Renal pelvis (tissue), 4 donors: ENCODE data around the gene FHIT. TPM values are rescaled to one million over a fixed set of nuclear protein-coding genes. Genes with fewer than 3 reads are reported as not detected.

Experiments
- DNase-seq: peaks from one replicate; pipeline ENCODE4 v3.0.0-alpha.2; 2013
- polyA plus RNA-seq, 3 donors: library from polyadenylated mRNA; unstranded; fragments of 120-200 nt; gene quantifications; one replicate each; pipeline ENCODE4 v1.2.1, GENCODE V29; 2013; ENCODE audit not compliant: insufficient read length in 3 of 3

The FHIT gene
- polyA plus RNA-seq, 3 donors: 22.3 to 28.2 (median 25.5) TPM

- DNase-seq: no peak
Observed at GRCh38 chr3:60414011-60414410, 837.2 kb downstream of the FHIT start.

- no peak for DNase-seq
Observed at GRCh38 chr3:60413551-60413950, 837.7 kb downstream of the FHIT start.

DNA sequence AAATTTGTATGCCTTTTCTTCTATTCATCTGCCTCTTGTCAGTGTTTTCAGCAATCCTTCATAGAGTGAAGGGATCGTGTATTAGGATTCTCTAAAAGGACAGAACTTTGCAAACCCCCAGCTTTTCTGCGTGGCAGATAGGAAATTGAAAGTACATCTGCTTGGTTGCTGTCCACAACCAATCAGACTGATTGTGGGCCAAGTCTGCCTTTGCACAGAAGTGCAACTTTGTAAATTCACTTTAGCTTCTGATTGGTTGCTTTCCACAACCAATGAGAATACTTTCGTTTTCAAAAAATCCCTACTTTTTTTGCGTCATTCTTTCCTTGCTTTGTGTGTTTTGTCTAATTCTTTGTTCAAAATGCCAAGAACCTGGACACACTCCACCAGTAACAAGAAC, 847.4 kb downstream of the FHIT start:
- DNase-seq: no peak

- no peak for DNase-seq
Observed at GRCh38 chr3:60402931-60403330, 848.3 kb downstream of the FHIT start.

DNA sequence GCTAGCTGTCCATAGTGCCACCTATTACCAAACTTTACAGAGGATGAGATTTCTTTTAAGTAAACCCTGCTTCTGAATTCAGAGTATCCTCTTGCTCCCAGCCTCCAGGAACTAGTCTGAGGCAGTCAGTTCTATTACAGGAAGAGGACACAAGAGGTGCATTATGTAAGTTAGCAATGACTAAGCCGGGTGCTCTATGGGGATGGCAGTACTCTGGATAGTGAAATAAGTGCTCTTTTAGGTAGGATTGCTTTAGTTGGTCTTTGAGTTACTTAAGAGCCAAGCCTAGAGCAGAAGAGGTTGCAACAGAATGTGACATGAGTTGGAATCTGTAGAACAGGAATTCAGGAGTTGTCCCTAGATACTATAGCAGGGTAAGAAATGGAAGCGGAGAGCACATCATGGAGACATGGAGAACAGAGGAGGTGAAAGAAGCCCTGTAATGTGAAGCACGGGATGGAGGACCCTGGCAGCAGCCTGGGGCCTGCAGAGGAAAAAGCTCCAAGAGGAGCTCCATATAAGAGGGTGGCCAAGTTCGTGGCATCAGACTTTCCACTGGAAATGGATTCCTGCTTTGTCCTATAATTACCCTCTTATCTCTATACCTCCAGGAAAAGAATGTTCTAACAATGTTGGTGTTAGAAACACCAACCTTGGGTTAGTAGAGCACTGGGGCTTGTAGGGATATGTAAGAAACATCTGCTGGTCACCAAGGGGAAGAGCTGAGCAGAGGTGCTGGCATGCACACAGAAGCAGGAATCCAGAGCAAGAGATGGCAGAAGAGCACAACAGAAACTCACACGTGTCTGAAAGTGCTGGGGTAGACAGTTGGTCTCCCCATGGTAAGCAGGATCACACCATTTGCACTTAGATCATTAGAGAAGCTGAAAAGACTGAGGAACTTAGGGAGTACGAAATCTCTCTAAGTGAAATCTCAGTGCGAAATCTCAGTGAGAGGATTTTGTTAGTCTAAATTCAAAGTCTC, 851.1 kb downstream of the FHIT start:
- no peak for DNase-seq

GRCh38 chr3:60399292-60399691, 852.0 kb downstream of the FHIT start:
- no peak for DNase-seq

GRCh38 chr3:60395173-60395762, 856.0 kb downstream of the FHIT start:
- DNase-seq: no peak

DNA sequence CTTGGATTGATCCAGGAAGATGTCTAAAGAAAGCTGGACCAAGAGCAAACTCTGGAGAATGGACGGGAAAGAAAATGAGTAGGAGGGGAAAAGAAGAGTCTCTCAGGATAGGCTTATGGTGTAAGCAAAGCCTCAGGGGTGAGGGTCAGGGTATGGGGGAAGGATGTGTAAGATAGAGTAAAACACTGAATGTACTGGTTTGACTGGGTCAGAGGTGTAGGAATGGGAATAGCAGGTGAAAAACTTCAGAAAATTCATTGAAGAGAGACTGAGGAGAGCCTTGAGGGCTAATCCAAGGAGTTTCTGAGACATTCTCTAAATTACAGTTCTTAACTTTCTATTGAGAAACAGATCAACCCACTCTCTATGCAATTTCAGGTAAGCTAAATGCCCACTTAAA, 857.3 kb downstream of the FHIT start:
- no peak for DNase-seq

DNA sequence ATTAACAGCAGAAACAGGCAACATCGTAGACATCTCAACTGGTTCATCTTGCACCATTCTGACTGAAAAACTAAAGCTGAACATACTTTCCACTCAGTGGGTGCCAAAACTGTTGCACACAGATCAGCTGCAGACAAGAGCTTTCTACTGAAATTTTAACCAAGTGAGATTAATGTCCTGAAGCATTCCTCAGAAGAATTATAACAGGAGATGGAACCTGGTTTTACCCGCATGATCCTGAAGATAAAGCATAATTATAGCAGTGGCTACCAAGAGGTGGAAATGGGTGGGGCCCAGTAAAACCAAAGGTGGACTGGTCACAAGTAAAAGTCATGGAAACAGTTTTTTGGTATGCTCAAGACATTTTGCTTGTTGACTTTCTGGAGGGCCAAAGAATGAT, 858.8 kb downstream of the FHIT start:
- no peak for DNase-seq

- no peak for DNase-seq
Observed at GRCh38 chr3:60391292-60391691, 860.0 kb downstream of the FHIT start.

DNA sequence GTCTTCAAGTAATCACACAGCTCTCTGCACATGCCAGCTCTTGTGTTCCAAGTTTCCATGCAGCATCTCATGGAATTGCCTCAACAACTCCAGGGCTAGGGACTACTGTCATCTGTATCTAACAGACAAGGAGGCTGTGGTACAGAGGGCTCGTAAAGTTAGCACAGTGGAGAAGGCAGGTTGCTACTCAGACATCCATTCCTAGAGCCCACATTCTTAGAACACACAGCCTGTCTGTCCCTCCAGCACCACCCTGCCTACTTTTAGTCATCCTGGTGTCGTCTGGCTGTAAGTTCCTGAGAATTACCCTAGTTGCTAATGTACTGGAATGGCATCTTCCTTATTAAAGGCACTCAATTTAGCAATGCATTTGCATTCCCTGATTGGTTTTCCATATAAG, 862.5 kb downstream of the FHIT start:
- no peak for DNase-seq

DNA sequence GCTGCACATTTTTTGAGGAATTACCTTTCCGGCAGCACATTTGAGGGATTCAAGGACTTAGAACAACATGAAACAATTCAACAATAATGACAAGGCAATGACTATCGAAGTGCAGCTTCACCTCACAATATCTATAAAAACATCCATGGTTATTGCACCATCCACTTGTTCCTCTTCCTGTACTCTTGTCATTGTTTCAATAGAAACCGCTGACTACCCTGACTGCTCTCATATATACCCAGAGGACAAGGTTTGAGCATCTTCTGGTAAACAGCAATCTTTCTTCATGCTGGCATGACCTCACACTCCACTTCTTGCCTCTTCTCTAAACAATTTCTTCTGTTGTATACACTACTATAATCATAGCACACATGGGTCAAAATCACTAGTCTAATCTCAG, 864.9 kb downstream of the FHIT start:
- DNase-seq: no peak

GRCh38 chr3:60384341-60384740, 866.9 kb downstream of the FHIT start:
- peak; percentile 33 for DNase-seq

- no peak for DNase-seq
Observed at GRCh38 chr3:60383345-60383744, 867.9 kb downstream of the FHIT start.

DNA sequence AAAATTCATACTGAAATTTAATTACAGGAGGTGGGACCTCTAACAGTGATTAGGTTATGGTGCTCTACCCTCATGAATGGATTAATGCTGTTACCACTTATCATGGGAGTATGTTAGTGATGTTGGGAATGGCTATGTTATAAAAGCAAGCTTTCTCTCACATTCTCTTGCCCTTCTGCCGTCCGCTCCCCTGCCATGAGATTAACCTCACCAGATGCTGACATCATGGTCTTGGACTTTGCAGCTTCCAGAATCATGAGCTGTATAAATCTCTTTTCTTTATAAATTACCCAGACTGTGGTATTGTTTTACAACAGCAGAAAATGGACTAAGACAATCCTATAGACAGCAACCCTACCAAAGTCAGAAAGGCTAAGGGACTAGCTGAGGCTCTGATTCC, 884.8 kb downstream of the FHIT start:
- DNase-seq: no peak

DNA sequence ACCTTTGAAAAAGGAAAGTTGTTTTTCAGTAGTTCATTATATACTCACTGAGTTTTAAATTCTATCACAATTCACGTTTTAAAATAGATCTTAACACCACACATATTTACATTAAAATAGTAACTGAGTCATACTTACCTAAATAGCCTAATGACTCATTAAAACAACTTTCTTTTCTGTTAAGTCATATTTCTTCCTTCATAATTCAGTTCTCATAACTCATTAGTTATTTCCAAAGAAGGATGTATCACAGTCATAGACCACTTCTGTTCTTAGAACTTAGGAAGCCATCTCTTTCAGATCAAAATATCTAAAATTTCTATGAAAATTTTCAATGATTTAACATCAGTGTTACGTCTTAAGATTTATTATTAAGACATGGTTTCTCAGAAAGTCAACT, 885.9 kb downstream of the FHIT start:
- DNase-seq: no peak

DNA sequence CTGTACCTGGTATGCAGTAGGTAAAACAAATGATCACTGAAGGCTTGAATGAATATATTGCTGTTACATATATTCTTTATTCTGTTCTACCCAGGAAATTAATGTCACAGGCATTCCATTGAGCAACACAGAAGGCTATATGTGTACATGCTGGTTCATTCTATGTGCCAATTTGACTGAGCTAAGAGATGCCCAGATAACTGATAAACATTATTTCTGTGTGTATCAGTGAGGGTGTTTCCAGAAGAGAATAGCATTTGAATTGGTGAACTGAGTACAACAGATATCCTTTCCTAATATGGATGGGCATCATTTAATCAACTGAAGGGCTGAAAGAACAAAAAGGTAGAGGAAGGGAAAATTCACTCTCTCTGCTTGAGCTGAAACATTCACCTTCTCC, 886.8 kb downstream of the FHIT start:
- no peak for DNase-seq

GRCh38 chr3:60363817-60364216, 887.4 kb downstream of the FHIT start:
- no peak for DNase-seq

GRCh38 chr3:60355825-60356224, 895.4 kb downstream of the FHIT start:
- DNase-seq: no peak

GRCh38 chr3:60351481-60351880, 899.8 kb downstream of the FHIT start:
- no peak for DNase-seq

- no peak for DNase-seq
Observed at GRCh38 chr3:60344340-60344739, 906.9 kb downstream of the FHIT start.

DNA sequence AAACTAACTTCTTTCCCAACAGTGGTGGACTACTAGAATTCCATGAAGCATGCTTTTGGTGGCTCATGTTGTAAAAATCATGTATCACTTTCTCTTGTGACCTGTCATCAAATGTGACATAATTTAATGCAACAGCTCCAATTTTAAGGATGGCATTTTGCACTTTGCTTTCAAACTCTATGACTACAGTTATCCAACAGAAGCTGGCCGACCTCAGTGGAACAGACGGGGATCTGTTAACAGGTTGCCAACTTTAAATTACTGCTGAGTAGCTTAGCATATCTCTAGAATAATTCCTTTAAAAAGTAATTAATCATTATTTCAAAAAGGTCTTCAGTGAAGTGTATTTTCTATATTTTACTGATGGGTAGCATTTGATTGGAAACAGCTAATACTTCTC, 907.4 kb downstream of the FHIT start:
- DNase-seq: no peak

GRCh38 chr3:60339304-60339703, 911.9 kb downstream of the FHIT start:
- no peak for DNase-seq

DNA sequence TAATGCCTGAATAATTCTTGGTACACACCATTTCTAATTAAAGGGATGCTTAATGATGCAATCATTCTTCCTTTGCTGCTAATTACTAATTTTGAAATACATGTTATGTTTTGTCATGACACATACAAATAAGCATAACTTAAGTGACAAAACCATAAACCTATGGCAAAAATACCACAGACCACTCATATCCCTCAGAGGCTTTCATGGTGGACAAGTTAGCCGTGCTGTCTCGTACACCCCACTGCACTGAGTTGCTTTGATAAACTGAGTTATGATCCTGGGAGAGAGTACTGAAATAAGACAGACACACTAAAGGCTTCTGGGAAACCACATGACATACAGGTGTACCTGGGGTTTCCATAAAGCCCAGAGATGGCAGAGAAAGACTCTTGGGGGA, 913.8 kb downstream of the FHIT start:
- DNase-seq: no peak
